HepG2 (cell line): ENCODE data around the gene SYVN1. TPM values are rescaled to one million over a fixed set of nuclear protein-coding genes. Genes with fewer than 3 reads are reported as not detected.

Experiments used
- ARID5B ChIP-seq: IDR thresholded peaks from 2 replicates; pipeline ENCODE4 v1.4.0; 2020; ENCODE audit warnings: mild to moderate bottlenecking, missing genetic modification reagents
- GABPA ChIP-seq, 2 experiments: IDR thresholded peaks; 2 replicates each; pipeline ENCODE4 v1.6.1; 2011 to 2016; ENCODE audit warnings: low read depth in 2 of 2, low read length in 1 of 2, missing biosample characterization in 1 of 2, missing genetic modification characterization in 1 of 2
- GMEB1 ChIP-seq: sonication (generic); formaldehyde crosslinking; IDR thresholded peaks from 2 replicates; pipeline ENCODE4 v1.5.1; 2020; ENCODE audit warnings: missing genetic modification reagents, mild to moderate bottlenecking, borderline replicate concordance
- HBP1 ChIP-seq: IDR thresholded peaks from 2 replicates; pipeline ENCODE4 v1.6.1; 2016; ENCODE audit warnings: low read depth, control low read depth
- HES4 ChIP-seq: sonication (generic); formaldehyde crosslinking; IDR thresholded peaks from 2 replicates; pipeline ENCODE4 v1.9.0; 2021; ENCODE audit warnings: mild to moderate bottlenecking, missing genetic modification reagents, borderline replicate concordance
- HMGA1 ChIP-seq: sonication (generic); formaldehyde crosslinking; conservative IDR thresholded peaks from 2 replicates; pipeline ENCODE4 v1.4.0; 2020; ENCODE audit warnings: missing genetic modification reagents
- HNRNPUL1 ChIP-seq: fragments of 200-400 bp; formaldehyde crosslinking; IDR thresholded peaks from 2 replicates; pipeline ENCODE4 v1.6.1; 2017; ENCODE audit warnings: low read depth, mild to moderate bottlenecking, low read length, moderate library complexity
- MAF1 ChIP-seq: sonication (generic); formaldehyde crosslinking; IDR thresholded peaks from 2 replicates; pipeline ENCODE4 v1.5.0; 2020; ENCODE audit warnings: missing genetic modification reagents, borderline replicate concordance
- POLR2G ChIP-seq: fragments of 200-400 bp; formaldehyde crosslinking; IDR thresholded peaks from 2 replicates; pipeline ENCODE4 v1.6.1; 2018; ENCODE audit warnings: mild to moderate bottlenecking, low read depth, low read length, moderate library complexity
- SAP130 ChIP-seq: IDR thresholded peaks from 2 replicates; pipeline ENCODE4 v1.6.1; 2016; ENCODE audit warnings: low read depth
- TOE1 ChIP-seq: sonication (generic); formaldehyde crosslinking; IDR thresholded peaks from 2 replicates; pipeline ENCODE4 v1.4.0; 2020; ENCODE audit warnings: mild to moderate bottlenecking, missing genetic modification reagents
- TP53 ChIP-seq: sonication (generic); formaldehyde crosslinking; conservative IDR thresholded peaks from 2 replicates; pipeline ENCODE4 v1.4.0; 2020; ENCODE audit warnings: missing genetic modification reagents
- ZBTB3 ChIP-seq: sonication (generic); formaldehyde crosslinking; IDR thresholded peaks from 2 replicates; pipeline ENCODE4 v1.4.0; 2020; ENCODE audit warnings: low read depth, mild to moderate bottlenecking, moderate library complexity, missing genetic modification reagents, borderline replicate concordance
- ZNF547 ChIP-seq: sonication (generic); formaldehyde crosslinking; IDR thresholded peaks from 2 replicates; pipeline ENCODE4 v1.5.1; 2020; ENCODE audit warnings: mild to moderate bottlenecking, missing genetic modification reagents
- polyA plus RNA-seq, 8 experiments: library from polyadenylated mRNA; depleted of rRNA in 3 of 8; stranded (reverse) in 7 of 8; unstranded in 1 of 8; fragments of >200 nt; fragmentation: Illumina TruSeq in 4 of 8; extraction: Trizol in 4 of 8; gene quantifications; 2 replicates each; pipeline versions ENCODE4 v1.2.1 to v1.2.3, GENCODE V29; 2011 to 2016; ENCODE audit warnings: low read depth in 4 of 8, missing spikeins in 1 of 8, mixed read lengths in 1 of 8; ENCODE audit not compliant: insufficient read depth in 1 of 8
- total RNA-seq, 5 experiments: library from RNA; depleted of rRNA; stranded (reverse); fragments of >200 nt; fragmentation: Illumina TruSeq; extraction: Trizol; gene quantifications; 2 replicates each; pipeline ENCODE4 v1.2.3, GENCODE V29; 2016; ENCODE audit warnings: low read depth in 1 of 5
- TF ChIP-seq, protein P1 (sequence below): sonication (generic); formaldehyde crosslinking; IDR thresholded peaks from 2 replicates; pipeline ENCODE4 v1.4.0; 2020; ENCODE audit warnings: missing genetic modification reagents
- TF ChIP-seq, protein P2 (sequence below): sonication (generic); formaldehyde crosslinking; IDR thresholded peaks from 2 replicates; pipeline ENCODE4 v1.5.1; 2020; ENCODE audit warnings: mild to moderate bottlenecking, moderate library complexity, missing genetic modification reagents

The SYVN1 gene
- total and polyA plus RNA-seq, 2 of the 13 experiments (the other 11 are each of a cell fraction or from before 2014, with no cell fraction given) = 10.3 to 22.5 TPM

DNA sequence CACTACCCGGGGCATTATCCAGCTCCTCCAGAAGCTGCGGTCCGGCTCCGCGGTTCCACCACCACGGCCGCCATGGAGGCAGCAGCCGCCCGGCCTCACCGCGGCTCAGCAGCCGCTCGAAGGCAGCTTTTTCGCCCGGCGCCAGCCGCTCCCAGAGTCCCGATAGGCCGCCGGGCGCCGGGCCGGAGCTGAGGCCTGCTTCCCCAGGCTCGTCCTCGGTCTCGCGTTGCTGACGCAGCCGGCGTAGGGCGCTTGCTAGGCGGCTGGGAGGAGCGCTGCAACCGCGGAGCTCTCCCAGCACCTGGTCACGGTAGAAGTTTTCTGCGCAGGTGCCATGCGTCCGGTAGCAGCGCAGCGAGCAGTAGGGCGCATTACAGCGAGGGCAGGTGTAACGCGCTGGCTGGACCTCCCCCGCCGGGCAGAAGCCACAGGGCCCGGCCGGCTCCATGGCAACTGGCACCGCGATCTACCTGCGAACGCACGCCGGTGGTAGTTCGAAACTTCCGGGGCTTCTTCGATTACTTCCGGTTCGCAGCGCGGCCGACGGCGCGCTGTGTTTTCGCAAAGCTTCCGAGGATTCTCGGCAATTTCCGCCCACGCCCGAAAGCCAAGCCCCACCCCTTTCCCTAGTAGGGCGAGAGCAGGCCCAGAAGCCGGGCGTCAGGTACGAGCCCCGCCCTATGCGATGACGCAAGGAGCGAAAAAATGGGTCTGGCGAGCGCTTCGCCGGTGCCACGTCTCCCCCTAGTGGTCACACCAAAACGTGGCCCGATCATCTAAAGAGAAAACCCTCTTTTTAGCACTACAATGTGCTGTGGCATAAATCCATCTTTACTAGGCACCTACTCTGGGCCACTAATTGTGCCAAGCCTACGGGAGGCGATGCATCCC is 16.9 kb downstream of the SYVN1 start, which contains the start of gene ZNHIT2 (continued):
- TF ChIP-seq HMGA1 (CRISPR knock-in tag) (no peak), ARID5B (0 out of 2 replicates have a peak, but pooled peaks have one; percentile 12), GABPA (IDR thresholded peaks at IDR 0.05; ENCODE audit: low read depth, low read length) (no peak), GABPA (CRISPR knock-in tag; IDR thresholded peaks at IDR 0.05; ENCODE audit: low read depth) (peak; percentile 98), SAP130 (CRISPR knock-in tag) (peak; percentile 98), GMEB1 (CRISPR knock-in tag) (peak; percentile 91; the same call in 1 of the 2 replicates), TOE1 (CRISPR knock-in tag) (no peak), TP53 (CRISPR knock-in tag) (no peak; the same call in 1 of the 2 replicates), HBP1 (CRISPR knock-in tag) (no peak), ZNF547 (CRISPR knock-in tag) (peak; percentile 86), POLR2G (peak; percentile 93), HES4 (peak; percentile 80), HNRNPUL1 (0 out of 2 replicates have a peak, but pooled peaks have one; percentile 22), MAF1 (CRISPR knock-in tag) (peak; percentile 33; the same call in 1 of the 2 replicates), ZBTB3 (CRISPR knock-in tag) (no peak)
- TF ChIP-seq, protein P1, sequence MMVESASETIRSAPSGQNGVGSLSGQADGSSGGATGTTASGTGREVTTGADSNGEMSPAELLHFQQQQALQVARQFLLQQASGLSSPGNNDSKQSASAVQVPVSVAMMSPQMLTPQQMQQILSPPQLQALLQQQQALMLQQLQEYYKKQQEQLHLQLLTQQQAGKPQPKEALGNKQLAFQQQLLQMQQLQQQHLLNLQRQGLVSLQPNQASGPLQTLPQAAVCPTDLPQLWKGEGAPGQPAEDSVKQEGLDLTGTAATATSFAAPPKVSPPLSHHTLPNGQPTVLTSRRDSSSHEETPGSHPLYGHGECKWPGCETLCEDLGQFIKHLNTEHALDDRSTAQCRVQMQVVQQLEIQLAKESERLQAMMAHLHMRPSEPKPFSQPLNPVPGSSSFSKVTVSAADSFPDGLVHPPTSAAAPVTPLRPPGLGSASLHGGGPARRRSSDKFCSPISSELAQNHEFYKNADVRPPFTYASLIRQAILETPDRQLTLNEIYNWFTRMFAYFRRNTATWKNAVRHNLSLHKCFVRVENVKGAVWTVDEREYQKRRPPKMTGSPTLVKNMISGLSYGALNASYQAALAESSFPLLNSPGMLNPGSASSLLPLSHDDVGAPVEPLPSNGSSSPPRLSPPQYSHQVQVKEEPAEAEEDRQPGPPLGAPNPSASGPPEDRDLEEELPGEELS (CRISPR knock-in tag) = 0 out of 2 replicates have a peak, but pooled peaks have one; percentile 41
- TF ChIP-seq, protein P2, sequence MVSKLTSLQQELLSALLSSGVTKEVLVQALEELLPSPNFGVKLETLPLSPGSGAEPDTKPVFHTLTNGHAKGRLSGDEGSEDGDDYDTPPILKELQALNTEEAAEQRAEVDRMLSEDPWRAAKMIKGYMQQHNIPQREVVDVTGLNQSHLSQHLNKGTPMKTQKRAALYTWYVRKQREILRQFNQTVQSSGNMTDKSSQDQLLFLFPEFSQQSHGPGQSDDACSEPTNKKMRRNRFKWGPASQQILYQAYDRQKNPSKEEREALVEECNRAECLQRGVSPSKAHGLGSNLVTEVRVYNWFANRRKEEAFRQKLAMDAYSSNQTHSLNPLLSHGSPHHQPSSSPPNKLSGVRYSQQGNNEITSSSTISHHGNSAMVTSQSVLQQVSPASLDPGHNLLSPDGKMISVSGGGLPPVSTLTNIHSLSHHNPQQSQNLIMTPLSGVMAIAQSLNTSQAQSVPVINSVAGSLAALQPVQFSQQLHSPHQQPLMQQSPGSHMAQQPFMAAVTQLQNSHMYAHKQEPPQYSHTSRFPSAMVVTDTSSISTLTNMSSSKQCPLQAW (CRISPR knock-in tag) = peak; percentile 78
